HG03439 (cell line): ENCODE results near the gene RAB4B.
"Not testable (repeated sequence)": the region's sequence is repeated elsewhere in the genome, so short reads cannot be mapped to it uniquely, and the experiment has no call there.

ENCODE experiments used
- ATAC-seq: cut with Tn5 transposase; IDR thresholded peaks from one replicate; pipeline ENCODE4 v1.9.1; 2021; ENCODE audit warnings: mild to moderate bottlenecking, moderate library complexity; ENCODE audit not compliant: unreplicated experiment

RAB4B gene

GRCh38 chr19:40750058-40750873 is 27.8 kb upstream of the RAB4B start, which contains the start of gene ACTMAP:
Gene ACTMAP, minus strand, starts transcription at chr19:40750477. Its CDS starts 674 bp downstream, at chr19:40749803.
- ATAC-seq: peak; percentile 75

DNA sequence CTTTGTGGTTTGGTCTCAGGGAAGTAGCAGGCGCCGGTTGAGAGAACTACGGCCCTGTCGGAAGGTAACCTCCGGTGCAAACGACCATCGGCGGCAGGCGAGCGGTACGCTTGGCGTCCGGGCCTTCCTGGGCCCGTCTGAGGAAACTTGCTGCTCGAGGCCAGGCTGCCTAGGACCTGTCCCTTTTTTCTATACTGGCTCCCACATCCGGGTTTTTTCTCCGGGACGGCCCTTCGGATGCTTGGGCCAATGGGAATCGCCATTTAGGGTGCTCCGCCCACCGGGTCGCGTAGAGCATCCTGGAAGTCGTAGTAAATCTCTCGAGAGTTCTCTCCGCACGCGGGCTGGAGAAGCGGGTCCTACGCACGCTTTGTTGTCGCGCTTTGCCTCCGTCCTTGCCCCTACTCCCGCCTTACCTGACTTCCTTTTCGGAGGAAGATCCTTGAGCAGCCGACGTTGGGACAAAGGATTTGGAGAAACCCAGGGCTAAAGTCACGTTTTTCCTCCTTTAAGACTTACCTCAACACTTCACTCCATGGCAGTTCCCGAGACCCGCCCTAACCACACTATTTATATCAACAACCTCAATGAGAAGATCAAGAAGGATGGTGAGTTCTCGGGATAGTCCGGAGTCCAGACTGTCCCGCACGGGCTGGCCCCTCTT is 27.0 kb upstream of the RAB4B start, which contains the start of gene SNRPA:
TSS of gene SNRPA (plus strand) at position 330 of the 664 bp plus-strand sequence. CDS start at position 536, 206 bp downstream.
- ATAC-seq: peak; percentile 56

GRCh38 chr19:40752257-40752781 is 25.7 kb upstream of the RAB4B start:
- no peak for ATAC-seq

- ATAC-seq: no peak
These were observed 23.3 kb upstream of the RAB4B start for GRCh38 chr19:40754611-40755247.

DNA sequence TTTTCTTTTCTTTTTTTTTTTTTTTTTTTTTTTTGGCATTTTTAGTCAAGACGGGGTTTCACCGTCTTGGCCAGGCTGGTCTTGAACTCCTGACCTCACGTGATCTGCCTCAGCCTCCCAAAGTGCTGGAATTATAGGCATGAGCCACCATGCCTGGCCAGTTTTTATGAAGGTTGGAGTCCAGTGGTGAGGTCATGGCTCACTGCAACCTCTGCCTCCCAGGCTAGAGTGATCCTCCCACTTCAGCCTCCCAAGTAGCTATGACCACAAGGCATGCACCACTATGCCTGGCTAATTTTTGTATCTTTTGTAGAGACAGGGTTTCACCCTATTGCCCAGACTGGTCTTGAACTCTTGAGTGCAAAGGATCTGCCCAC is 22.8 kb upstream of the RAB4B start:
- no peak for ATAC-seq

- ATAC-seq: no peak
These were observed 22.3 kb upstream of the RAB4B start for GRCh38 chr19:40755791-40756190.

DNA sequence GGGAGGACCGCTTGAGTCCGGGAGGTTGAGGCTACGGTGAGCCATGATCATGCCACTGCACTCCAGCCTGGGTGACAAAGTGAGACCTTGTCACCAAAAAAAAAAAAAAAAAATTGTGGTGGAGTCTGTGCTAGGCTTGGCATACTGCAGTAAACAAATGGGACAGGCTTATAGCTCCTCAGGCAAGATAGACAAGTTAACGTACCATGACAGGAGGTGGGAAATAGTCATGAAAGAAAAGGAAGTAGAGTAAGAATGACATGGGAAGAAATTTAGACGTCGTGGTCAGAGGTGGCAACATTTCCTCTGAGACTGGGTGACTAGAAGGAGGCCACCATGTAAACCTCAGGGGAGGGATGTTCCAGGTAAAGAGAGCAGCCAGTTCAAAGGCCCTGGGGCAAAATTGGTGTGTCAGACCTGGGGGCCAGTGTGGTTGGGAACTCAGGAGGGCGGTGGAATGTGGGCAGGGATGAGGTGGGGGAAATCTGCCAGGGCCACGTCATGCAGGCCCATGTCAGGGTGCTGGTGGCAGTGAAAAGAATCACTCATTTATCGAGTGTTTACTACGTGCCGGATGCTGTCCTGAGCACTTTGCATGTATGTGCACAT is 21.4 kb upstream of the RAB4B start:
- no peak for ATAC-seq

DNA sequence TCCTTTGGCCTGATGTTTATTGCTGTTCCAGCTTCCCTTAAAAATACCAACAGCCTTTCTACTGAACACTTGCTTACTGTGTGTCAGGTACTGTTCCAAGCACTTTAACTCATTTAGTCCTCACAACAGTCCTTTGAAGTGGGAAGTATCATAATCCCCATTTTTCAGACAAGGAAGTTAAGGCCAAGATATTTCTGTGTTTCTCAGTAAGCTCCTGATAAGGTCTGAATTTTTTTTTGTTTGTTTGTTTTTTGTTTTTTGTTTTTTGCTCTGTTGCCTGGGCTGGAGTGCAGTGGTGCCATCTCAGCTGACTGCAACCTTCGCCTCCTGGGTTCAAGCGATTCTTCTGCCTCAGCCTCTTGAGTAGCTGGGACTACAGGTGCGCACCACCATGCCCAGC is 19.6 kb upstream of the RAB4B start:
- ATAC-seq: no peak

DNA sequence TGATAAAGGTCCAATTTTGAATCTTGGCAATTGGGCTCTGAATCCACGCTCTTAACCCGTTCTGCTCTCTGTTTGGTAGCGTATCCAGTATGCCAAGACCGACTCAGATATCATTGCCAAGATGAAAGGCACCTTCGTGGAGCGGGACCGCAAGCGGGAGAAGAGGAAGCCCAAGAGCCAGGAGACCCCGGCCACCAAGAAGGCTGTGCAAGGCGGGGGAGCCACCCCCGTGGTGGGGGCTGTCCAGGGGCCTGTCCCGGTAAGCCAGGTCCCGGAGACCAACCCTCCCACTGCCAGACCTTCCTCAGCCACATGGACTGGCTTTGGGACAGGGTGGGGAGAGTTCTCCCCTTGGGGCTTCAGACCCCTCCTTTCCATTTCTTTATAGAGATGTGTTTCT is 18.7 kb upstream of the RAB4B start:
- no peak for ATAC-seq

GRCh38 chr19:40762754-40763470 is 15.1 kb upstream of the RAB4B start:
- ATAC-seq: no peak

DNA sequence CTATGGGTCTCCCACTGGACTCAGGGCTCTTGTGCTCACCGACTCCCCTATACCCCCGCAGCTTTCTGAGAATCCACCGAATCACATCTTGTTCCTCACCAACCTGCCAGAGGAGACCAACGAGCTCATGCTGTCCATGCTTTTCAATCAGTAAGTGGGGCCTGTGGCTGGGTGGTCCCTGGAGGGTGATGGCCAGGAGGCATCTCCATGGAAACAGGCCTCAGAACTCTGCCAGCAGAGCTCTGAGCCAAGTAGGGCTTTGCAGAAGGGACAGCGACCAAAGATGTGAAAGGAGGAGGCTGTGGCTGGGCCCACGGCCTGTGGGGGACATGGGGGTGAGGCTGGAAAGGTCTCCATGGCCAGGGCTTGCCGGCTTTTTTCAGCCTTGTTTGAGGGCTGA is 14.5 kb upstream of the RAB4B start:
- no peak for ATAC-seq

DNA sequence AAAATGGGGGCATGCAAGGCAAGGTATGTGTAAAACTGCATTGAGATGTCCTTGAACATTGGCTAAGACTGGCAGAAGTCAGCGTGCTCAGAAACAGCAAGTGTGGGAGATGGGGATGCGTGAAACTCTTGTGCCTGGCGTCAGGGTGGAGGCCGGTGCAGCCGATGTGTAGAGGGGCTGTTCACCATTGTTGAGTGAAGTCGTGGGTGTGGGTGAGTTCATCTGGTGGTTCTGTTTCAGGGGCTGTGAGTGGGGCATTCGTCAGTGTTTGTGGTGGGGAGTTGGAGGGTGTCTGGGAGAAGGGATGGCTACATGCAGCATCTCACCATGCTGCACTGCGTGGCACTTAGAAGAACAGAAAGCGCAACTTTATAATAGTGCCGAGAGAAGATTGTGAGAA is 14.1 kb upstream of the RAB4B start:
- ATAC-seq: no peak

- not testable (repeated sequence) for ATAC-seq
These were observed 11.7 kb upstream of the RAB4B start for GRCh38 chr19:40766385-40766784.

GRCh38 chr19:40768869-40769268 is 9.2 kb upstream of the RAB4B start:
- no peak for ATAC-seq

DNA sequence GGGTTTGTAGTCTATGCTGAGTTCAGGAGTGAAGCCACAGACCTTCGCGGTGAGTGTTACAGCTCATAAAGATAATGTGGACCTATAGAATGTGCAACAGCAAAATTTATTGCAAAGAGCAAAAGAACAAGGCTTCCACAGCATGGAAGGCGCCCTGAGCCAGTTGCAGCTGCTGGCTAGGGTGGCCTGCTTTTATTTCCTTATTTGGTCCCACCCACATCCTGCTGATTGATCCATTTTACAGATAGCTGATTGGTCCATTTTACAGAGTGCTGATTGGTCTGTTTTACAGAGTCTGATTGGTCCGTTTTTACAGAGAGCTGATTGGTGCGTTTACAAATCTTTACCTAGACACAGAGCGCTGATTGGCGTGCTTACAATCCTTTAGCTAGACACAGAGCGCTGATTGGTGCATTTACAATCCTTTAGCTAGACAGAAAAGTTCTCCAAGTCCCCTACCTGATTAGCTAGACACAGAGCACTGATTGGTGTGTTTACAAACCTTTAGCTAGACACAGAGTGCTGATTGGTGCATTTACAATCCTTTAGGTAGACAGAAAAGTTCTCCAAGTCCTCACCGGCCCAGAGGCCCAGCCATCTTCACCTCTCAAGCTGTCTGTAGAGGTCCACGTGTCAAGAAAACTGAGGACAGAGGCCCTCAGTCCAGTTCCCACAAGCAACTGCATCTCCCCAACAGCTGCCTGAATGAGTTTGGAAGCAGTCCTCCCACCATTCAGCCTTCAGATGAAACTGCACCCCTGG is 6.8 kb upstream of the RAB4B start:
- not testable (repeated sequence) for ATAC-seq

GRCh38 chr19:40774916-40775631 is 3.0 kb upstream of the RAB4B start, which contains the start of gene MIA:
Gene MIA, plus strand, starts transcription at chr19:40775521. Its CDS starts 22 bp downstream, at chr19:40775543.
- no peak for ATAC-seq

DNA sequence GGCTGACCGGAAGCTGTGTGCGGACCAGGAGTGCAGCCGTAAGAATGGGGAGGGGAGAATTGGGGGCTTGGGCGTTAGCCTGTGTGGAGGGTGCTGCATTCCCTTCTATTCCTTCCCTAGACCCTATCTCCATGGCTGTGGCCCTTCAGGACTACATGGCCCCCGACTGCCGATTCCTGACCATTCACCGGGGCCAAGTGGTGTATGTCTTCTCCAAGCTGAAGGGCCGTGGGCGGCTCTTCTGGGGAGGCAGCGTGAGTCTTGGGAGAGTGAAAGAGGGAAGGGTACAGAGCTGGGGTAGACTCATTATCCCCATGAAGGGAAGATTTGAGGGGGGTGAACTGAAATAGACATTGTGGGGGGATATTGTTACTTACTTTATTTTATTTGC is 2.4 kb upstream of the RAB4B start:
- no peak for ATAC-seq

DNA sequence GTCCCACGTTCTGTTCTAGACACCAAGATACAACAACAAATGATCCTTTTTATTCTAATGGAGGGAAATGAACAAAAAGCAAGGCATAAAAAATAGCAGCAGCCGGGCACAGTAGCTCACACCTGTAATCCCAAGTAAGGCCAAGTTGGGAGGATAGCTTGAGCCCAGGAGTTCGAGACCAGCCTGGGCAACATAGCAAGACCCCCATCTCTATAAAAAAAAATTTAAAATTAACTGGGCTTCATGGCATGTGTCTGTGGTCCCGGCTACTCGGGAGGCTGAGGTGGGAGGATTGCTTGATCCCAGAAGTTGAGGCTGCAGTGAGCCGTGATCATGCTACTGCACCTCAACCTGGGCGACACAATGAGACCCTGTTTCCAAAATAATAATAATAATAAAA is 1.7 kb upstream of the RAB4B start:
- ATAC-seq: no peak
